Astrocyte (in vitro differentiated cells and primary cell): ENCODE measurements around the gene ULK1.

Source experiments
- CTCF ChIP-seq: IDR thresholded peaks from 2 replicates; pipeline ENCODE4 v1.5.1; 2011; ENCODE audit warnings: low read depth, mild to moderate bottlenecking, inconsistent platforms, low read length, moderate library complexity; ENCODE audit not compliant: insufficient read depth
- EZH2 ChIP-seq: IDR thresholded peaks from 2 replicates; pipeline ENCODE4 v1.6.1; 2012; ENCODE audit warnings: mild to moderate bottlenecking, low read length, inconsistent platforms; ENCODE audit not compliant: insufficient read depth

- no peak for TF ChIP-seq CTCF
- TF ChIP-seq EZH2: no peak
Measured at GRCh38 chr12:131892711-131893604, 1.5 kb upstream of the ULK1 start.
